Coronary artery (tissue), 2 donors: Measurements from ENCODE around the gene PLA2G15.

Experiments used
- DNase-seq: peaks from one replicate; pipeline ENCODE4 v3.0.0-alpha.2; 2017; ENCODE audit warnings: low spot score
- H3K27ac ChIP-seq, 2 donors: fragments of 200-600 bp; sonication (generic); one replicate each; pipeline ENCODE4 v1.5.1; 2016 to 2019
- H3K4me3 ChIP-seq: fragments of 200-600 bp; sonication (generic); 2 replicates; pipeline ENCODE4 v1.5.1; 2016; ENCODE audit warnings: mild to moderate bottlenecking, moderate library complexity
- TF ChIP-seq, protein P1 (sequence below): fragments of 200-600 bp; sonication (generic); IDR thresholded peaks from one replicate; pipeline ENCODE4 v1.5.1; 2019; ENCODE audit warnings: antibody characterized with exemption

PLA2G15 gene

DNA sequence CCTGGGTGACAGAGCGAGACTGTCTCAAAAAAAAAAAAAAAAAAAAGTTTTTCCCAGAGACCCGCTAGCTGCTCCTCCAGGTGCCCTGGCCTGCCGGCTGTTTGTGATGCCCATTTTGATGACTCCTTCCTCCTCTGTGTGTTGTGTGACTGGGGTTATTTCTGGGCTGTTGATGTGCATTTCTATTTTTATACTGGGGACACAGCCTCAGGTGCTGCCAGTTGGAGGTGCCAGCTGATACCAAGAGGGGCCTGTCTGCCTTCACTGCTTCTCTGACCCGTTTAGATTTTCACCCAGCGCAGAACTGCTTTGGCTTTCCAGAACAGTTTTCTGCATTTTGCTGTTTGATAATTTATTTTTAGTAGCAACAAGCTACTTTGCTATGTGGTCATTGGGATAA, 6.7 kb downstream of the PLA2G15 start:
- Histone ChIP-seq H3K4me3 (no peak overlapping the region), H3K27ac (no peak overlapping the region)
- TF ChIP-seq, protein P1, sequence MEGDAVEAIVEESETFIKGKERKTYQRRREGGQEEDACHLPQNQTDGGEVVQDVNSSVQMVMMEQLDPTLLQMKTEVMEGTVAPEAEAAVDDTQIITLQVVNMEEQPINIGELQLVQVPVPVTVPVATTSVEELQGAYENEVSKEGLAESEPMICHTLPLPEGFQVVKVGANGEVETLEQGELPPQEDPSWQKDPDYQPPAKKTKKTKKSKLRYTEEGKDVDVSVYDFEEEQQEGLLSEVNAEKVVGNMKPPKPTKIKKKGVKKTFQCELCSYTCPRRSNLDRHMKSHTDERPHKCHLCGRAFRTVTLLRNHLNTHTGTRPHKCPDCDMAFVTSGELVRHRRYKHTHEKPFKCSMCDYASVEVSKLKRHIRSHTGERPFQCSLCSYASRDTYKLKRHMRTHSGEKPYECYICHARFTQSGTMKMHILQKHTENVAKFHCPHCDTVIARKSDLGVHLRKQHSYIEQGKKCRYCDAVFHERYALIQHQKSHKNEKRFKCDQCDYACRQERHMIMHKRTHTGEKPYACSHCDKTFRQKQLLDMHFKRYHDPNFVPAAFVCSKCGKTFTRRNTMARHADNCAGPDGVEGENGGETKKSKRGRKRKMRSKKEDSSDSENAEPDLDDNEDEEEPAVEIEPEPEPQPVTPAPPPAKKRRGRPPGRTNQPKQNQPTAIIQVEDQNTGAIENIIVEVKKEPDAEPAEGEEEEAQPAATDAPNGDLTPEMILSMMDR = no peak
- DNase-seq = no peak

DNA sequence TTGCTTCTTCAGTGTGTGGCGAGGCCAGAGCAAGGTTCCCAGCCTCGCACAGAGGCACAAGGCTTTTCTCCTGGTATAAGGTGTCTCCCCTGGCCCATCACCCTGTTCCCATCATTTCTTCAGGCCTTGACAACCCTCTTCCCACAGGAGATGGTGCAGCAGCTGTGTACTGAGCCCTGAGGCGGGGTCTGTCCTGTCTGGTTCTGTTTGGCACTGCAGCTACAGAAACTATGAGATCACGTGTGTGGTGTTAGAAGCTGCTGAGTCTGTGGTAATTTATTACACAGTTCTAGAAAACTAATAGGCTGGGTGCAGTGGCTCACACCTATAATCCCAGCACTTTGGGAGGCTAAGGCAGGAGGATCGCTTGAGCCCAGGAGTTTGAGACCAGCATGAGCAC, 7.2 kb downstream of the PLA2G15 start:
- no peak overlapping the region for H3K27ac ChIP-seq
- TF ChIP-seq, protein P1 = no peak
- H3K4me3 ChIP-seq = no peak overlapping the region
- no peak for DNase-seq

DNA sequence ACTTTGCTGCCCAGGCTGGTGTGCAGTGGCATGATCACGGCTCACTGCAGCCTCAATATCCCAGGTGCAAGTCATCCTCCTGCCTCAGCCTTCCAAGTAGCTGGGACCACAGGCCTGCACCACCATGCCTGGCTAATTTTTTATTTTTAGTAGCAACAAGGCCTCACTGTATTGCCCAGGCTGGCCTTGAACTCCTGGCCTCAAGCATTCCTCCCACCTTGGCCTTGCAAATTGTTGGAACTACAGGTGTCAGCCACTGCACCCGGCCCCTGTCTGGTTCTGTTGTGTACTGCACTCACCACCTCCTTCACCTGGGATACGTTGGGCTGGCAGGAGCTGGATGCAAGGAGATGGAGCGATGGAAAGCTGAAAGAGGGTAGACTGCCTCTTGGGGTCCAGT, 8.5 kb downstream of the PLA2G15 start:
- TF ChIP-seq, protein P1 = no peak
- no peak for DNase-seq
- no peak overlapping the region for H3K27ac ChIP-seq
- H3K4me3 ChIP-seq = no peak overlapping the region

DNA sequence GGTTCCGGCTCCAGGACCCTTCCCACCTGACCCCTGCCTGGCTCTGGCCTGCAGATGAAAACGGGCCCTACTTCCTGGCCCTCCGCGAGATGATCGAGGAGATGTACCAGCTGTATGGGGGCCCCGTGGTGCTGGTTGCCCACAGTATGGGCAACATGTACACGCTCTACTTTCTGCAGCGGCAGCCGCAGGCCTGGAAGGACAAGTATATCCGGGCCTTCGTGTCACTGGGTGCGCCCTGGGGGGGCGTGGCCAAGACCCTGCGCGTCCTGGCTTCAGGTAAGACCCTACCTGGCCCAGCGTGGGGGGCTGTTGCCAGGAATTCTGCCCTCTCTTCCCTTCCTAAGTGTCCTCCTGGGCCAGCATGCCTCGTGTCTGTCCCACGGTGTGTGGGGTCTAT, 10.5 kb downstream of the PLA2G15 start:
- Histone ChIP-seq H3K4me3 (no peak overlapping the region), H3K27ac (no peak overlapping the region)
- DNase-seq = no peak
- TF ChIP-seq, protein P1 = no peak

DNA sequence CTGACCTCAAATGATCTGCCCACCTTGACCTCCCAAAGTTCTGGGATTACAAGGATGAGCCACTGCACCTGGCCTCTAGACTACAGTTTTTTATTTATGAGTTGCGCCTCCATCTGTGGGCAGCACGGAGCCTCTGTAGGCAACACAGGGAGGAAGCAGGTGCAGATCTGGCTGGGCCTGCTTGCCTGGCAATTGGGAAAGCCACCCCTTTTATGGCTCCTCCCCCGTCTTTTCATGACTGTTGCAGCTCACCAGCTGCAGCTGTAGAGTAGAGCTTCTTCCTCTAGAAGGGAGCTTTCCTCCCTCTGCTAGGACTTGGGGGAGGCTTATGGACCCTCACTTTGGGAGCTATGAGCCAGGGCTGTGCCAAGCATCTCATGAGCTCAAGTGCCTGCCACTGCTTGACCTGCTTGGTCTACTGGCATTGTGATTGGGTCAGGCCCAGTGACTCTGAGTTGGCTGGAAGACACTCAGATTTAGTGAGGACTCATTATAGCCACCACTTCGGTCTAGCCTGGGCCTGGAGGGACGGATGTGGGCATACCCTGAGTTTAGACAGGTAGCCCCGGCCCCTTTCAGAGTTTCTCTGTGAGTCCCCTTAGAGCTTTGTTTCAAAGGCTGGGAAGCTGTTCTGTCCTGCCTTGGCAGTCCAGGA, 12.2 kb downstream of the PLA2G15 start:
- no peak for DNase-seq
- Histone ChIP-seq H3K4me3 (no peak overlapping the region), H3K27ac (peak overlapping the region in 1 of 2 donors; percentile 60)
- TF ChIP-seq, protein P1 = no peak

DNA sequence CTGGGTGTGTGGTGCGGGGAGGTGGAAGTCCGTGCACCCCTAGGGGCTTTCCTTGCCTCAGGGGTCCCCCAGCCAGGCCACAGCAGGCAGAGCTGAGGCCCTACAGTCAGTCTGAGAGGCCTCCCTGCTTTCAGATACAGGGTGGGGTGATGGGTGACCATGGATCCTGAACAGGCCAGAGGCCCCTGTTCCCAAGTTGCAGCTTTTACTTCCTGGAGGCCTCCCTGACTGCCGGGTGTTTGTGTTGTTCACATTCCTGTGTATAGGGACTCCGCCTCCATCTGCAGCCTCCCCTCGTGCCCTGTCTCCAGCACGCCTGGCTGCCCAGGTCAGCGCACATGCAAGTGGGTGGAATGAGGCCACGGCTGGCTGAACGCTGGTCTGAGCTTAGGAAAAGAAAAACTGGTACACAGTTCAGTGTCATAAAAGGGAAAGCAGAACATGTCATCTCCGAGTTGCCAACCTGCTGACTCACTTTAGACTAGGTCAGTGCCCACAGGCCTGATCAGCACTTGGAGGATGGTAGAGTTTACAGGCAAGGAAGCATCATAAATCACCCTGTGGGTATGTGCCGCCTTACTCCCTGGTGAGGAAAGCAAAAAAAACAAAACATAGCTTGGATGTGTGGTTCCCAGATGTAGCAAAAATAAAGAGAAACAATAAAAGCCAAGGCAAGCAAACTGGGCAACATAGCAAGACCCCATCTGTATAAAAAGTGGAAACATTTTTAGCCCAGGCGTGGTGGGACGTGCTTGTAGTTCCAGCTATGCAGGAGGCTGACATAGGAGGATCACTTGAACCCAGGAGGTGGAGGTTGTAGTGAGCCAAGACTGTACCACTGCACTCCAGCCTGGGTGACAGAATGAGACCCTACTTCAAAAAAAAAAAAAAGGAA, 13.0 kb downstream of the PLA2G15 start:
- DNase-seq = no peak
- Histone ChIP-seq H3K4me3 (no peak overlapping the region), H3K27ac (peak overlapping the region in 1 of 2 donors; percentile 60)
- TF ChIP-seq, protein P1 = no peak
